B cell (primary cell): ENCODE results near the gene ABTB2. TPM values are rescaled to one million over a fixed set of nuclear protein-coding genes. Genes with fewer than 3 reads are reported as not detected.
A peak's percentile ranks its signal among the peaks of the same experiment; 100 is the strongest.

Experiments used
- ATAC-seq: fragments of 200-7000 bp; cut with Tn5 transposase; one replicate; pipeline ENCODE4 v1.10.0; 2021; ENCODE audit warnings: low read depth, mild to moderate bottlenecking, moderate number of reproducible peaks, moderate library complexity
- CTCF ChIA-PET: fragments of 350-600 bp; sonication (Branson Sonifier 250); formaldehyde crosslinking; loops from one replicate; lab custom pipeline; 2021; ENCODE audit warnings: antibody characterized with exemption, inconsistent platforms; lab: Charles Lee
- POLR2A ChIA-PET: fragments of 350-600 bp; sonication (Branson Sonifier 250); formaldehyde crosslinking; loops from one replicate; lab custom pipeline; 2021; ENCODE audit warnings: antibody characterized with exemption; lab: Charles Lee
- DNase-seq: peaks from one replicate; pipeline ENCODE4 v3.0.0; 2013
- H2AFZ ChIP-seq: 2 replicates; pipeline ENCODE4 v1.6.1; 2012; ENCODE audit warnings: mild to moderate bottlenecking, low read depth, low read length; ENCODE audit not compliant: insufficient read depth, poor library complexity, severe bottlenecking
- H3K27ac ChIP-seq, 2 donors: 1 replicate in 1 of 2; 2 replicates in 1 of 2; pipeline ENCODE4 v1.5.1; 2012 to 2013; ENCODE audit warnings: low read length in 2 of 2, mild to moderate bottlenecking in 2 of 2, moderate library complexity in 1 of 2
- H3K27me3 ChIP-seq, 4 experiments: fragments of 200-600 bp in 1 of 4; sonication (generic) in 1 of 4; replicated peaks in 1 of 4; 1 replicate in 2 of 4; 2 replicates in 2 of 4; pipeline versions ENCODE4 v1.6.1 to v1.7.0; 2013 to 2016; ENCODE audit warnings: low read length in 3 of 4, mild to moderate bottlenecking in 2 of 4, mixed read lengths in 1 of 4, moderate library complexity in 1 of 4; ENCODE audit not compliant: insufficient read depth in 4 of 4, control insufficient read depth in 3 of 4; ENCODE audit errors: control extremely low read depth in 1 of 4
- H3K36me3 ChIP-seq, 2 experiments: replicated peaks in 1 of 2; 1 replicate in 1 of 2; 2 replicates in 1 of 2; pipeline versions ENCODE4 v1.6.1 to v1.7.1; 2013; ENCODE audit warnings: low read length in 1 of 2; ENCODE audit not compliant: insufficient read depth in 2 of 2, control insufficient read depth in 1 of 2; ENCODE audit errors: control extremely low read depth in 1 of 2, extremely low read depth in 1 of 2
- H3K4me1 ChIP-seq, 2 donors: fragments of 200-600 bp in 1 of 2; sonication (generic) in 1 of 2; 1 replicate in 1 of 2; 2 replicates in 1 of 2; pipeline versions ENCODE4 v1.5.1 to v1.6.1; 2013 to 2017; ENCODE audit warnings: low read length in 2 of 2; ENCODE audit not compliant: control insufficient read depth in 2 of 2, insufficient read depth in 2 of 2
- H3K4me2 ChIP-seq: replicated peaks from 2 replicates; pipeline ENCODE3; 2012; ENCODE audit warnings: mild to moderate bottlenecking, low read depth, low read length; ENCODE audit not compliant: poor library complexity, severe bottlenecking
- H3K4me3 ChIP-seq, 5 experiments: fragments of 200-600 bp in 1 of 5; sonication (generic) in 1 of 5; 1 replicate in 3 of 5; 2 replicates in 2 of 5; pipeline versions ENCODE4 v1.5.1 to v1.7.0; 2011 to 2016; ENCODE audit warnings: low read length in 4 of 5, mild to moderate bottlenecking in 4 of 5, low read depth in 2 of 5, control low read depth in 1 of 5, moderate library complexity in 1 of 5; ENCODE audit not compliant: insufficient read depth in 1 of 5; ENCODE audit errors: control extremely low read depth in 1 of 5, extremely low read depth in 1 of 5
- H3K79me2 ChIP-seq: fragments of 200-600 bp; sonication (generic); one replicate; pipeline ENCODE4 v1.6.0; 2016; ENCODE audit warnings: low read length; ENCODE audit not compliant: control insufficient read depth, insufficient read depth
- H3K9ac ChIP-seq: fragments of 200-600 bp; sonication (generic); 2 replicates; pipeline ENCODE4 v1.6.1; 2017; ENCODE audit warnings: mild to moderate bottlenecking, low read length, moderate library complexity
- H3K9me3 ChIP-seq, 3 donors: one replicate each; pipeline versions ENCODE4 v1.6.1 to v1.7.1; 2013; ENCODE audit warnings: low read length in 2 of 3; ENCODE audit not compliant: control insufficient read depth in 2 of 3, insufficient read depth in 1 of 3; ENCODE audit errors: control extremely low read depth in 1 of 3
- H4K20me1 ChIP-seq: 2 replicates; pipeline ENCODE4 v1.6.0; 2012; ENCODE audit warnings: mild to moderate bottlenecking, low read length; ENCODE audit not compliant: insufficient read depth, control insufficient read depth, poor library complexity, severe bottlenecking
- H3K27ac Mint-ChIP-seq: one replicate; pipeline ENCODE4 v1.8.0; 2021; ENCODE audit warnings: mixed read lengths
- H3K27me3 Mint-ChIP-seq: one replicate; pipeline ENCODE4 v1.8.0; 2021; ENCODE audit warnings: mixed read lengths
- H3K4me1 Mint-ChIP-seq: one replicate; pipeline ENCODE4 v1.8.0; 2021; ENCODE audit warnings: mixed read lengths
- H3K4me3 Mint-ChIP-seq: one replicate; pipeline ENCODE4 v1.8.0; 2021; ENCODE audit warnings: mixed read lengths
- H3K9me3 Mint-ChIP-seq: one replicate; pipeline ENCODE4 v1.8.0; 2022; ENCODE audit warnings: mixed read lengths; ENCODE audit not compliant: insufficient read depth
- EZH2 ChIP-seq: IDR thresholded peaks from 2 replicates; pipeline ENCODE4 v1.6.1; 2012; ENCODE audit warnings: borderline replicate concordance, low read depth, mild to moderate bottlenecking, moderate library complexity, low read length; ENCODE audit not compliant: insufficient read depth, poor library complexity, severe bottlenecking
- WGBS: methylation state at CpG from one replicate; pipeline ENCODE4 v1.1.5; 2013; ENCODE audit warnings: missing lambda C conversion rate; ENCODE audit not compliant: insufficient coverage; 5-methylcytosine and 5-hydroxymethylcytosine counted together
- intact Hi-C: fragments of 100-400 bp; cut with micrococcal nuclease; formaldehyde crosslinking; loops from one replicate; pipeline ENCODE4 v1.10.0; 2022
- polyA plus RNA-seq: library from polyadenylated mRNA; depleted of rRNA; stranded (reverse); fragments of >200 nt; gene quantifications from 2 replicates; pipeline ENCODE4 v1.2.3, GENCODE V29; 2012
- total RNA-seq, 2 donors: library from RNA; stranded (reverse); fragments of 120-200 nt in 1 of 2; gene quantifications; 1 replicate in 1 of 2; 2 replicates in 1 of 2; pipeline versions ENCODE4 v1.2.3 to v1.2.4, GENCODE V29; 2013 to 2022
- TF ChIP-seq, protein P1 (sequence below): fragments of 200-600 bp; IDR thresholded peaks from one replicate; pipeline ENCODE4 v1.8.0; 2022; ENCODE audit warnings: antibody characterized with exemption, mild to moderate bottlenecking

Gene ABTB2
- total and polyA plus RNA-seq, 2 donors (not counting 1 experiment from before 2014, with no cell fraction given) = 0.30 to 5.9 TPM

DNA sequence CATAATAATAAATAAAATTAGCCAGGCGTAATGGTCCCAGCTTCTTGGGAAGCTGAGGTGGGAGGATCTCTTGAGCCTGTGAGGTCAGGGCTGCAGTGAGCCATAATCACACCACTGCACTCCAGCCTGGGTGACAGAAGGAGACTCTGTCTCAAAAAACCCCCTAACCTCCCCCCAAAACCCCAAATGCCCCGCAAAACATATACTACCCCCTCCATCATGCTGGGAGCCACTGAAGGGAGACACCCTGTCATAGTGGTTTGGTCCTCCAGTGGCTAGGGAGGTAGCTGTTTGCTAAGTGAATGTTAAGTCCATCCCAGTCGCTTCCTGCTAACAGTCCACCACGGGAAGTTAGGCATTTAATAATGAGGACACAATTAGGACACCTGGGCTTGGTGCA is 125.0 kb downstream of the ABTB2 start:
- no peak overlapping the region for H3K4me3 Mint-ChIP-seq
- Histone ChIP-seq H3K27me3 (no peaks in the 10 kb centered on the region), H3K9ac (no peak overlapping the region), H3K4me2 (no peak overlapping the region), H3K36me3 (no peaks in the 10 kb centered on the region), H3K9me3 (no peaks in the 10 kb centered on the region), H4K20me1 (no peaks in the 10 kb centered on the region), H3K79me2 (no peaks in the 10 kb centered on the region), H3K4me3 (no peak overlapping the region), H3K27ac (peak overlapping the region in 1 of 2 donors; percentile 15), H2AFZ (no peak overlapping the region), H3K4me1 (peaks cover 15 to 23% of the 10 kb centered on the region in 2 donors)
- no peaks in the 10 kb centered on the region for H3K9me3 Mint-ChIP-seq
- POLR2A ChIA-PET = no interaction called here
- DNase-seq = no peak
- no CpG with 5 or more reads among the region's 4 CpGs for WGBS
- no peaks in the 10 kb centered on the region for H3K27me3 Mint-ChIP-seq
- CTCF ChIA-PET = interaction anchor here (0.6 to 3.5 kb wide), 3 partner anchors 21 to 58 kb away, joined by 3 to 9 read pairs (median 3); no protein-coding TSS in a partner anchor
- peaks cover 41% of the 10 kb centered on the region for H3K4me1 Mint-ChIP-seq
- ATAC-seq = no peak
- intact Hi-C loops = loop anchor here (5.0 kb wide), 1 partner anchor 684 kb away; the partner anchor contains the start of genes APIP and PDHX
- no peak for TF ChIP-seq EZH2
- TF ChIP-seq, protein P1, sequence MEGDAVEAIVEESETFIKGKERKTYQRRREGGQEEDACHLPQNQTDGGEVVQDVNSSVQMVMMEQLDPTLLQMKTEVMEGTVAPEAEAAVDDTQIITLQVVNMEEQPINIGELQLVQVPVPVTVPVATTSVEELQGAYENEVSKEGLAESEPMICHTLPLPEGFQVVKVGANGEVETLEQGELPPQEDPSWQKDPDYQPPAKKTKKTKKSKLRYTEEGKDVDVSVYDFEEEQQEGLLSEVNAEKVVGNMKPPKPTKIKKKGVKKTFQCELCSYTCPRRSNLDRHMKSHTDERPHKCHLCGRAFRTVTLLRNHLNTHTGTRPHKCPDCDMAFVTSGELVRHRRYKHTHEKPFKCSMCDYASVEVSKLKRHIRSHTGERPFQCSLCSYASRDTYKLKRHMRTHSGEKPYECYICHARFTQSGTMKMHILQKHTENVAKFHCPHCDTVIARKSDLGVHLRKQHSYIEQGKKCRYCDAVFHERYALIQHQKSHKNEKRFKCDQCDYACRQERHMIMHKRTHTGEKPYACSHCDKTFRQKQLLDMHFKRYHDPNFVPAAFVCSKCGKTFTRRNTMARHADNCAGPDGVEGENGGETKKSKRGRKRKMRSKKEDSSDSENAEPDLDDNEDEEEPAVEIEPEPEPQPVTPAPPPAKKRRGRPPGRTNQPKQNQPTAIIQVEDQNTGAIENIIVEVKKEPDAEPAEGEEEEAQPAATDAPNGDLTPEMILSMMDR = no peak
- H3K27ac Mint-ChIP-seq = peak overlapping the region; percentile 76

DNA sequence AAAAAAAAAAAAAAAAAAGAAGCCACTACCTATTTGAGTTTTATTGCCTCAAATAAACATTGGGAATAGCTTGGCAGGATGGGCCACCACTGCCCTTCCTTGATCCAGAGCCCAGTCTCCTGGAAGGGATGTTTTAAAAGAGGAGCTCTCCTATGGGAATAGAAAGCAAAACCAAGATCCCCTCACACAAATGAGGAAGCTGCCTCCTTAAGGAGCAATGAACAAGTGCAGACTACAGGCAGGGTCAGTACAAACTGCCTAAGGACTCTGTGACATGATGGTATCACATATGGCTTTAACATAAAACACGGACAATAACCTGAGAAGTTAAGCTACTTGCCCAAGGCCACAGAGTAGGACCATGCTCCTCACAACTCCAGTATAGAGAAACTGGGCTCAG is 131.6 kb downstream of the ABTB2 start:
- Mint-ChIP-seq H3K9me3 (no peaks in the 10 kb centered on the region), H3K4me1 (peaks cover 5% of the 10 kb centered on the region), H3K4me3 (no peak overlapping the region), H3K27me3 (no peaks in the 10 kb centered on the region), H3K27ac (no peak overlapping the region)
- Histone ChIP-seq H2AFZ (no peak overlapping the region), H3K79me2 (no peaks in the 10 kb centered on the region), H3K27me3 (no peaks in the 10 kb centered on the region), H4K20me1 (no peaks in the 10 kb centered on the region), H3K4me3 (no peak overlapping the region), H3K4me1 (no peaks in the 10 kb centered on the region), H3K36me3 (no peaks in the 10 kb centered on the region), H3K9me3 (no peaks in the 10 kb centered on the region), H3K27ac (no peak overlapping the region), H3K9ac (no peak overlapping the region), H3K4me2 (no peak overlapping the region)
- ChIA-PET CTCF (interaction anchor here (1.2 to 1.4 kb wide), 3 partner anchors 14 to 52 kb away, joined by 3 to 5 read pairs (median 3); no protein-coding TSS in a partner anchor), POLR2A (interaction anchor here (0.6 kb wide), 1 partner anchor 131 kb away, joined by 3 read pairs; no protein-coding TSS in a partner anchor)
- DNase-seq = no peak
- ATAC-seq = no peak
- TF ChIP-seq, protein P1 = no peak
- no peak for TF ChIP-seq EZH2
- intact Hi-C loops = no loop called here
- WGBS = no CpG with 5 or more reads among the region's 1 CpG
